GM21576 (cell line): ENCODE results near the gene ADAM22.

ENCODE experiments used
- ATAC-seq: cut with Tn5 transposase; IDR thresholded peaks from one replicate; pipeline ENCODE4 v1.9.1; 2021; ENCODE audit warnings: mild to moderate bottlenecking, moderate library complexity; ENCODE audit not compliant: unreplicated experiment

ADAM22 gene

DNA sequence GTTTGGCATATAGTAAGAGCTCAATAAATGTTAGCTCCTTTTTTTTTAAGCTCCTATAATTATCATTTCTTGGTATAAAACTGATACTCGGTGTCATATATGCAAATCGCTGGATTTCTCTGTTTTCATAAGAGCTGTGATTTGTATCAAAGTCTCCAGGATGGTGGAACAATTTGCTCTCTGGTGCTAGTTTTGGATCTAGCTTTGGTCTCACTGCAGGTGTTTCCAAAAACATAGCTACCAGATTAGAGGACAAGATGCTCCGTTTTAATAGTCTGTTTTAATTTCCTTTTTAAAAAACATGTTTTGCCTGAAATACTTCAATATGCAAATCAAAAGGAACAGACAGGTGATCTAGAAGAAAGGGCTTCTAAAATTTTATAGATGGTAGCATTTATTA is 25.3 kb downstream of the ADAM22 start:
- ATAC-seq = no peak

DNA sequence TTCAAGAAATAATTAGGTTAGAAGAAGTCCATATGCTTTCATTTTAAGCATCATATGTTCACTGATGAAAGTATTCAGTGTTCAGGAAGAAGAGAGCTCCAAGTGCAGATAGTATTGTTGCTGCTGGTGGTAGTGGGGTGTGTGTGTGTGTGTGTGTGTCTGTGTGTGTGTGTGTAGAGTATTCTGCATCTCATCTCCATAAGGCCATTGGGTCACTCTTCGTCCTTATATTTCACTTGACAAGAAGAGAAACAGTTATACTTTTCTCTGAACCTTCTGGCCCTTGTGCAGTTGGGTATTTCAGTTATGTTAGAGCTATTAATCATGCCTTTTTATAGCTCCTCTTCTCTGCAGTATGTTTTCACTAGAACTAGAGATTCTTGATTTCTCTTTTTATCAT is 26.2 kb downstream of the ADAM22 start:
- no peak for ATAC-seq

DNA sequence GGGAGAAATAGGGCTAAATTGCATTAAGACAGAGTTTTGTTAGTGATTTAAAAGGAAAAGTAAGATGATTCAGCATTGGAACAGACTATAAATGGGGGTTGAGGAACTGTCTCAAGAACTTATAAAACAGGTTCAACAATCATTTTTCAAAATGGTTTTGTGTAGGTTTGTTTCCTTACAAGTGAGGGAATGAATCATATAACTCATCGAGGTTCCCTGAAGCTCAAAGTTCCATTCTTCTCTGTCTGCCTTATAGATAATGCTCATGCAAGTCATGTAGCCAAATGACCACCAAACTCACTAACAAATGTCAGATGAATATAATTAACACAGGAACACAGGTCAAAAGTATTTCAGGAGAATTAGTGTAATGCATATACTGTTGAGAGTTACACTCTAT is 27.7 kb downstream of the ADAM22 start:
- no peak for ATAC-seq

DNA sequence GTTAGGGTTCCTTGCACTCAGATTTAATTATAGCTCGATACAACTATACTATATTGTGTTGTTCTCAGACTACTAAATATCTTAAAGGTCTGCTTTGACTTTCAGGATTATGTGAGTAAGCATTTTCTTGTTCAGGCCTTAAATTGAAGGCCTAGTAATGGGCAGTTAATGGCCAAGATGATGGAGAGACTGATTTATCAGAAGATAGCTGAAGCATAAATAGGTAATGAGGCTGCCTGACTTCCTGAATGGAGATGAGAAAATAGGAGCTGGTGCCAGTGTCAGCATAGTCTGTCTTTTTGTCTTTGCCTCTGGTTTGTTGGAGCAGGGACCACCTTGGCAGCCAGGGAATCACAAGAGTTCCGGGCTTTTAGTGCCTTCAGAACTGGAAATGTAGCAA is 32.2 kb downstream of the ADAM22 start:
- ATAC-seq = no peak

DNA sequence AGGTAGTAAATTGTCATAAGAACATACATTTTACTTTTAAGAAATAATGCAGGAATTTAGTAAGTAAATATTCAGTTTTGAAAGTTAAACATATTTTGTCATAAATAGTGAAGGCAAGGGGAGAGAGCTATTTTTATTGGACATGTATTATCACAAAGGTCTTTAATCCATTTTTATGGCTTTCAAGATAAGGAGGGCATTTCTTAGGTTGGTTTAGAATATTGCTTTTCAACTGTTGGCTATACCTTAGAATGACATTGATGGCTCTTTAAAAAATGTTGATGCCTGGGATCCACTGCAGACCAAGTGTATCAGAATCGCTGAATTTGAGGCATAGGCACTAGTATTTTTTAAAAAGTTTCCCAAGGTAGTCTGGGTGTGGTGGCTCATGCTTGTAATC is 34.0 kb downstream of the ADAM22 start:
- ATAC-seq = no peak

DNA sequence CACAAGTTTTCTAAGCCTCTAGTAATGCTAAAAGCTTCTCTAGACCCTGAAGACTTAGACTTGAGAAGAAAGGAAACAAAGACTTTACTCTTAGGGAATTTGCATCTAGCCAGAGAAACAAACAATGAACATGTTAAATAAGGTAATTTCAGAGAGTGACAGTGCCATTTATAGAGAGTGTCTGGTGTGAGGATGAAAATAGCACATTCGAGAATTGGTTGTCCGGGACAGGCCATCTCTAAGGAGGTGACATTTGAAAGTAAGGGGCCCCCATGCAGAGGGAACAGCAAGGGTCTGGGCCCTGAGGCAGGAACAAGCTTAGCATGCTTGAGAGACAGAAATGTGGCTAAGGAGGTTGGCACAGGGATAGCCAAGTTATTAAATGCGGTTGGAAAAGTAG is 48.1 kb downstream of the ADAM22 start:
- ATAC-seq = no peak

DNA sequence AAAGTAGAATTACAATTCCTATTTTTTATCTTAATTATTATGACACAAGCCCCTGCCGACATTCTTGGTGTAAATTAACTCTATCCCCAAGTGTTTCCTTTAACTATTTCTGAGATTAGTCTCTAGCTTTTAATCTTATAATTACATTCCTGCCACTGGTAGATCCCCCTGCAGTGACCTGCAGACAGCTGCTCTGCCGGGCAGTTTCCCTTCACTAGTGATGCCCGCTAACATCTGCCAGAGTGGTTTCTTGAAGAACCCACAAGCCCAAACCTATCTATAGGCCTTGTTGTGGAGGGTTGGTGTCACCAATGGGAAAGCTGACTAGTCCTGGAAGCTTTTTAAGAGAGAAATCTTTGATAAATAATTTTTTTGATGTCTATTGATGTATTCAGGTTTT is 50.0 kb downstream of the ADAM22 start:
- ATAC-seq = no peak

DNA sequence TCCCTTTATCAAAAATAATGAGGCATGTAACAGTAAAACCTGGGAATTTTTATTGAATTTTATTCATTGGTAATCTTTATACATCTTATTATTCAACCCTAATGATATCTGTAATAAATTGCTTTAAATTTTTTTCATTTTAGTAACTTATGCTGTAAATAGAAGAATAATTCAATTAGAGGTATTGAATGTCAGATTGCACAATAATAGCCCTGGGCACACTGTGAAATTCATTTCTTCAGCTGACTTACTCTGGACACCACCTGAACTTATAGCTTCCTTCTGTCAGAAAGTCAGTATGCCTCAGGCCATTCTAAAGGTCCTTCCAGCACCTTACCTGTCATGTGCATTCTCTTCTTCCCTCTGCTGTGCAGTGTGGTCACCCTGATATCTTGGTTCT is 59.2 kb downstream of the ADAM22 start:
- no peak for ATAC-seq

DNA sequence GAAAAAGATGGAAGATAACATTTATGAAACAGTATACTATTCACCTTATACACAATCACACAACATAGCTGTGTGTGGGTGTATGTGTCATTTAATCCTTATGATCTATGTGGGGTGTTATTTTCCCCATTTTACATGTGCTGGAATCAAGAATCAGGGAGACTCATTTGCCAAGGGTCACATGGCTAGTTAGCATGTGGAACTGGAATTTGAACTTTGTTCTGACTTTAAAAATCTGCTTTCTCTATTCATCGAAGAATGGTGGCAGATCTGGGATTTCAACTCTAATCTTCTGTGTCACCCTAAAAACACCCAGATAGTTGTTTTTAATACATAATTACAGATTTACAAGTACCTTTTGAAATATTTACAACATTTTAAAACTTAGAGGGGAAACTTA is 65.2 kb downstream of the ADAM22 start:
- ATAC-seq = no peak

DNA sequence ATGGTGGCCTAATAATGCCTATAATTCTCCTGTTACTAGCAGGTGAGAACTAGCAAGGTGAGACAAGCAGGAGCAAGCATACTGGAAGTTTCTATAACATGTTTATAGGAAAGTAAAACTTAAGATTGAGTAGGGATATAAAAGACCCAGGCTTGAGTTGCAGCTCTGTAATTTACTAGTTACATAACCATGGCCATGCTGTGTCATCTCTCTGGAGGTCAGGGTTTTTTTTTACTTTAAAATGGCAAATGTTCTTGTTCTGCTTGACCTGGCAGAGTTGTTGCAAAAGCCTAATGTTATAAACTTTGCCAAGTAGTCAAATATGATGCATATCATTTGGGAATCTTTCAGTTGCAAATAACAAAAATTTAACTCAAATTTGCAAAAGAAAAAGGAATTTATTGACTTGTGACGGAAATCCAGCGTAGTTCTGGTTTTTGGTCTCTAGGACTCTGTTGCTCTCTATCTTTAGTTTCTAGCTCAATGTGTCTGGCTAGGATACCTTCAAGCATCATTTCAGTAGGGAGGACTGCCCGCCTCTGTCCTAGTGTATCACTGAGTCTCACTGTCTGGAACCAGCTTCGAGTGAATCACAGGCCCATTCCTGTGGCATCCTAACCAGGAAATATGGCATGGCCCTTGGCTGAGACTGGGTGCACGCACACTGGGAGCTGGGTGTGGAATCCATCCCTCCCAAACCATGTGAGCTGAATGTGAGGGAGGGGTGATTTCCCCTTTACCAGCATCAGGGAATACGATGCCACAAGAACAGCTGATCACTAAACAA is 67.9 kb downstream of the ADAM22 start:
- ATAC-seq = no peak

DNA sequence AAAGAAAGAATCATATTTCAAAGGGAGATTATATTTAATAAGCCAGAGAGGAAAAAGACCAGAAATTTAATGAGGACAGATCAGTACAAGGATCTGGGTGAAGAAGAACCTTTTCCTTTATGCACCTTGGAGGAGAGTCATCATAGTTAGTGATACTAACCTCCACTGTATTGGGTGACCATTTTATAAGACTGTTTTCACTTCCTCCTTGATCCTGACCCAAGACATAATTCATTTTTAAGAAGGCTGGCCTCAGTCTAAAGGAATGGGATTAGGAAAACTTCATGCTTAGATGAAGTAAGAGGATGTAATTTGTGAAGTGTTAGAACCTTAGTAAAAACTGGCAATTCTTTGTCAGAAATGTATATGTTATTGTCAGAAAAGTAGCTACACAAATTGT is 68.6 kb downstream of the ADAM22 start:
- no peak for ATAC-seq

DNA sequence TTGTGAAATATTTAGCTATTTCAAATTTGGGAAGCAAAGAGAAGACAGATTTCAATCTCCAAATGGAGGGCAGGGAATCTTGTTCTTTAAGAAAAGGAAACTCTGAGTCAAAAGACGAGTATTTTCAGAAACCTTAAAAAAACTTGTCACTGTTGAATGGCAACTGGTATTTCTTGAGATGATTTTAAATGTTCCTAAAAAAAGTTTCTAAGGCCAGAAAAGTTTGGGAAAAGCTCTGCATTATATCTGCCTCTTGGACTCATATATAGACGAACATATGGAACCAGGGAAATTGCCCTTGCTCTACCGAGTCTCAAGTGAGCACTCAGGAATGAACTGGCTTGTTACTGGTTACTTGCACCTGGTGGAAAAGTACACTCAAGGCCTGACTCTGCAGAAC is 69.5 kb downstream of the ADAM22 start:
- ATAC-seq = no peak

DNA sequence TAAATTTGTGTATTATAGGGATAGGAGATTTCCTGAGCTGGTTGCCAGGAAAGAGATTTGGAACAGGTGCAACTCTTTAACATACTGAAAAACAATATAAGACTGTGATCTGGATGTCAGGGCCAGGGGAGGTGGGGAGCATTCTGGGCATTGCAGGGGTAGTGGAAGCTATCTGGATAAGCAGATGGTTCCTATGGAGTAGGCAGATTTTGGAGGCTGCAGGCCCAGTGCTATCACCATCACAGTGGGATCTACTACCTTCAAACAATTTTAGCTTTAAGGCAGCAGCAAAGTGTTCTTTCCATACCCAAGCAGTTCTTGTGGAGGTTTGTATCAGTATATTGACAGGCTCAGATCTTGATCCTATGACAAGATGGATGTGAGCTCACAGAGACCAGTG is 71.1 kb downstream of the ADAM22 start:
- no peak for ATAC-seq

DNA sequence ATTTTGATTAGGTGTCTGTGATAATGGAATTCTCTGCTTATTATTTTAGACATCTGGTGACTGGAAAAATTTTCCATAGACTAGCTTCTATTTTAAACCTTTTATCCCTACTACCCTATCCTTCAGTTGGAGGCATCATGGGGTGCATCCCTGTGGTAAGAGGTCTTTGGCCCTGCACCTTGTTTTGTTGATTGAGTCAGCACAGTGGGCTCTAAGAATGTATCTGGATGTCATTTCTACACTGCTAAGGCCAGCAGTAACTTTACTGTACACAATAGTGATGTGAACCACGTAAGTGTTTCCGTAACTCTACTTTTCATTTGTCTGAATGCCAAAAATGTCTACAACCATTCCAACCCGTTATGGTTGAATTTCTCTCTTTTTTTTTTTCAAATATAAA is 75.6 kb downstream of the ADAM22 start:
- no peak for ATAC-seq

DNA sequence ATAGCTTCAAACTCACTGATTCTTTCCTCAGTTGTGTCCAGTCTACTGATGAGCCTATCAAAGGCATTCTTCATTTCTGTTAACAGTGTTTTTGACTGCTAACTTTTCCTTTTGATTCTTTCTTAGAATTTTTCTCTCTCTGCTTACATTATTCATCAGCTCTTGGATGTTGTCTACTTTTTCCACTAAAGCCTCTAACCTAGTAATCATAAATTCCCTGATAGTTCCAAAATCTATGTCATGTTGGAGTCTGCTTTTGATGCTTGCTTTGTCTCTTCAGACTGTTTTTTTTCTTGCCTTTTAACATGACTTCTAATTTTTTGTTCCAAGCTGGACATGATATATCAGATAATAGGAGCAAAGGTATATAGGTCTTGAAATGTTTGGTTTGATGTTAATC is 78.0 kb downstream of the ADAM22 start:
- no peak for ATAC-seq

DNA sequence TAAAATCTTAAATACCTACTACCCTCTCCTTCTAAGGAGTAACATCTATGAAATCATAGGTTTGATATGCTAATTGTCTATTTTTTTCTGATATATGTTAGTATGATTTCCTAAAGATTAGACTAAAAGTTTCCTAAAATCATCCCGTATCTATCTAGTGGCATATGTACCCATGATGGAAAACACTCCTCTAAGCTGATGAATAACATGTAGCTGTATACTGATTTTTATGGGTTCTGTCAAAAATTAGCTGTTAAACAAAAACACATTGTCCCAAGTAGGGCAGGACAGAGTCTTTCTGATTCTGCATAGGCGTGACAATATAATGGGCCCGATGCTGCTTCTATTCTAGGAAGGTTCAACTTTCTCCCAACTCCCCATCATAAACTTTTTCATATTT is 79.9 kb downstream of the ADAM22 start:
- ATAC-seq = no peak

DNA sequence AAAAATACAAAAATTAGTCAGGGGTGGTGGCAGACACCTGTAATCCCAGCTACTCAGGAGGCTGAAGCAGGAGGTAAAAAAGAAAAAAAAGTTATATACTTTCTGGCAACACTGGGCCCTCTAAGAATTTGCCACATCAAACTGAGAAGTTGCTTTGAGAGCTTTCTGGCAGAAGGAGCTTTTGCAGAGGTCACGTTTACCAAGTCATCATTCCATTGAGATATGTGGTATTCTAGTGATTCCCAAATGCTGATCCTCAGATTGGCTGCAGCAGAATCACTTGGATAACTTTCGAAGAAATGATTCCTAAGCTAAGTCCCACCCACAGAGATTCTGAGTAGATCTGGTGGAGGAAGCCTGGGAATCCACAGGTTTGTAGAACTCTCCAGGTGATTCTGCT is 80.5 kb downstream of the ADAM22 start:
- no peak for ATAC-seq

DNA sequence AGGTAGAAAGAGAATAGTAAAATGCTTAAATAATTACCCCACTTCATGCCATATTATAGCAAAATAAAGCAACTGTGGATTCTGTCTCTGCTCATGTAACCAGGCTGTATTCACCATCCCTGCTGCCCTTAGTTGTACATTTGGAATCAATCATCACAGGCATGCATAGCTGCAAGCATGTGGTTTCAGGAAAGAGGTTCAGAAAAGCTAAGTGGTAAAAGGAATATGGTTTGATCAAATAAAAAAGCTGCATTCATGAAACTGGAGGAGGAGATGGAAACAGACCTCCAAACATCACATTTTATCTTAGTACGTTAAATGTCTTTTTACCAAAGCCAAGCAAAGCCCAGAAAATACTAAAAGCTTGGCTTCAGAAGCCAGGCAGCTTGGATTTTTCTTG is 81.3 kb downstream of the ADAM22 start:
- no peak for ATAC-seq

DNA sequence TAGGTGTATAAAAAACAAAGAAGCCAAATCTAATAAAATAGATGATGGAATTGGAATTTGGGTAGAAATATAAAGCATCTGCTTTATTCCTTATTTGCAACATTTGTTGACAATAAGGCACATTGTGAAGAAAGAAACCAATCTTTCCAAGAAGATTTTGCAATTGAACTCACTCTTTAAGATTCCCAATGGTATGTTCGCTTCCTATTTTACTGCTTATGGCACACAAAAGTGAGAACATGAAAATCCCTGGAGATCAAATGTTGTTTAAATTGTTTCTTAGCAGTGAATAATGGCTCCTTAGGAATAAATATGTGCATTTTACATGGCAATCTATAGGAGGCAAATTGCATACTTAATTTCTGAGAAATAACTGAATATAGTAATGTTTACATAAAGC is 84.5 kb downstream of the ADAM22 start:
- no peak for ATAC-seq

DNA sequence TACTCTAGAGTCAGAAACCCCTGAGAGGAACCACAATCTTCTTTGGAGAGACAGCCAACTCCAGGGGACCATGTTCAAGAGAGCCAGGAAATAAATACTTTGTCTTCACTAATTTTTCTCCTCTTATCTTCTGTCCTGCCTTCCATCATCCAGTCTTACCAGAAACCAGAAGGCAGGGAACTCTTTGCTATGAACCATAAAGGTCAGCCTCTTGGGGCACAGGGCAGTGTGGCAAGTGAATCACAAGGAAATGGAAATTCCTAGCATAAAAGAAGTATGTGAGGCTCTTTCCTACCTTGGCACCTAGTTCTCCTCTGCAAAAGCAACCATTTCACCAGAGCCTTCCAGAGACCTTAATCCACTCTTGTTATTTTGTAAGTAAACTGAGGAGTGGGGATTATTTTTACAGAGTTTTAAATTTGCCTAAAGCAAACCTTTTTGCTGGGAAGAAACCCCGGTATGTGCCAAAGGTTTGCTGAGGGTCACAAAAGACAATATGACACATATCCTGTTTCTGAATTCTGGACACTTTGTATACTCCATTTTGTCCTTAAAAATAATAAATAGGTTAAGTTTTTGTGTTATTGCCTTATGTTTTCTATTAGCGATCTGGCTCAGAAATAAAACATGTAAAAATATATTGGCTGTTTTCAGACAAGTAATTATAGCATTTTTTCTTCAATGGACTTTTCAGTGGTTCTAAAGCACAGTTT is 87.1 kb downstream of the ADAM22 start:
- ATAC-seq = no peak

DNA sequence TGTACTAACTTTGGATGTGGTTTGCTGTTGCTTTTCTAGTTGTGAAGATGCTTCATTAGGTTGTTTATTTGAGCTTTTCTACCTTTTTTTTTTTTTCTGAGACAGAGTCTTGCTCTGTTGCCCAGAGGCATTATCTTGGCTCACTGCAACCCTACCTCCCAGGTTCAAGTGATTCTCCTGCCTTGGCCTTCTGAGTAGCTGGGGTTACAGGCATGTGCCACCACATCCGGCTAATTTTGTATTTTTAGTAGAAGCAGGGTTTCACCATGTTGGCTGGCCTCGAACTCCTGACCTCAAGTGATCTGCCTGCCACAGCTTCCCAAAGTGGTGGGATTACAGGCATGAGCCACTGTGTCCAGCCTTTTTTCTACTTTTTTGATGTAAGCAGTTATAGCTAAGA is 93.7 kb downstream of the ADAM22 start:
- no peak for ATAC-seq

DNA sequence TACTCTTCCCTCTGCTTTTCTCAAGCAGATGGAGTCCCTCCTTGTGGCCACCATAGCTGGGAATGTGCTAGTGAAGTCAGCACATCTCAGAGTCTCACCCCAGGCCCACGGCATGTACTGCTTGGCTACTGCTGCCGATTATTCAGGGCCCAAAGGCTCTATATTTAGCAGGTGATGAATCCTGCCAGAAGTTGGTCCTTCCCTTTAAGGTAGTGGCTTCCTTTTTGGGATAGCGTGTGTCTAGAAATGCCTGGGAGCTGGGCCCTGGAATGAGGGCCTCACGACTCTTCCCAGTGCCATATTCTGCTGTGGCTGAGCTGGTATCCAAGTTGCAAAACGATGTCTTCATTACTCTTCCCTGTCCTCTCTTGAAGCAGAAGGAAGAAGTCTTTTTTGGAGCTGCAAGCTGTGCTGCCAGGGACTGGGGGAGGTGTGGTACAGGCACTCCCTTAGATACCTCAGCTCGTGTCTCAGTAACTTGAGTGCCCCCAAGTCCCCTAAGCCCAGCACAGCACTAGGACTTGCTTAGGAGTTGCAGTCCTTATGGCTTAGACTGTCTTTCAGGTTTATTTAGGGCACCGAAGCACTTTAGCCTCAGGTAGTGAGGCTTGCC is 100.1 kb downstream of the ADAM22 start:
- no peak for ATAC-seq
